Measurements from ENCODE around the gene EIPR1. TPM values are rescaled to one million over a fixed set of nuclear protein-coding genes. Genes with fewer than 3 reads are reported as not detected.

EIPR1 gene
- total RNA-seq, 1 donor from 2014 or later, result 10.9 TPM

DNA sequence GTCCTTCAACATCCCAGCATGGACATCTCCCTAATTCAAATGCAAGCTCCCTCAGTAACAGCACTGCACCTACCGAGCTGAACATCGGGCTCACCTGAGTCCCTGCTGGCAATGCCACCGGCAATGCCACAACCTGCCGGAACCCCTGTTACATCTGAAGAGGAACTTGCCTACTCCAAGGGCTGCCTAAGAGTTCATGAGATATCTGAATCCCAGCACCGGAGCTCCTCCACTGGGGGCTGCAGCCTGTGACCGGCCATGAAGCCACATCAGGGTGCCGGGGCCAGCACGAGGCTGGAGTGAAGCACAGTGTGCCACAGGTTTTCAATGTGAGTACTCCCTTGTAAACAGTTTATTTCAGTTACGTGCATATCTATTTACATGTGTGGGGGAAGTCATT, 152.9 kb downstream of the EIPR1 start:
- DNase-seq (ENCODE audit: low spot score), result peak; percentile 16

GRCh38 chr2:3223080-3223923, 154.3 kb downstream of the EIPR1 start:
- ATAC-seq (no peak), DNase-seq (ENCODE audit: low spot score) (peak; percentile 27)

More for the DNA sequence above, 152.9 kb downstream of the EIPR1 start:
- no peak for ATAC-seq

DNA sequence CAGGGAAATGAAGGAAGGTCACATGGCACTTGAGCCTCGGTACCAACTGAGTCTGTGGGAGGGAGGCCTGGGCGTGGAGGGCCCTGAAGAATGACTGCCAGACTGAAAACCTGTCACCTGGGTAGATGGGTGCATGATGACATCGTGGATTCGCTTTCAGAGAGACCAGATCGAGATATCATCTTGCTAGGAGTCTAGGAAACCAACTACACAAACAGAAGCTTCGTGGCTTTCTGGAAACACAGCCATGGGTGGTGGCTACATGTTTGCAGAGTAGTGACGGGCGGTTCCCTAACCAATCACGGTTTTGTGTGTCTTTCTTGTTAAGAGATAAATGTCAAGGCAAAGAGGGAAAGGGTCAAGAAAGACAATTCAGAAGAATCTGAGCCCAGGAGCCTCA, 155.0 kb downstream of the EIPR1 start:
- DNase-seq (ENCODE audit: low spot score) (peak; percentile 7), ATAC-seq (no peak)

- no peak for ATAC-seq
- DNase-seq (ENCODE audit: low spot score), result peak; percentile 15
Measured at GRCh38 chr2:3219536-3219935, 158.1 kb downstream of the EIPR1 start.

DNA sequence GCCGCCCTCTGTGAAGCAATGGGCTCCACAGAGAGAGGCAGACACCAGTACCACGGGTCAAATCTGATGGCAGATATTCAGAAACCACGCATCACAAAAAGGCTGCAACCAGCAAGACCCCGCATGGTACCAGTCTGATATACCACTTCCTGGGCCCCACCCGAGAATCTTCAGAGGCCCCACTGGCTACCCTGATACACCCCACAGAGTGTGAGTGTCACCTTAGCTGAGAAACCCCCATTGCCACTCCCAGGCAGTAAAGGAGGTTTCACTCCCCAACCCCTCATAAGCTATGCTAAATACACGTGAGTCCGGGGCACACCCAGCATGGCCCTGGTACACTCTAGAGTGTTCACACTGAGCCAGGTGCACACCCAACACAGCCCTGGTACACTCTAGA, 160.0 kb downstream of the EIPR1 start:
- no peak for DNase-seq (ENCODE audit: low spot score)
- no peak for ATAC-seq

GRCh38 chr2:3216841-3217495, 160.7 kb downstream of the EIPR1 start:
- ATAC-seq, result no peak
- no peak for DNase-seq (ENCODE audit: low spot score)

DNA sequence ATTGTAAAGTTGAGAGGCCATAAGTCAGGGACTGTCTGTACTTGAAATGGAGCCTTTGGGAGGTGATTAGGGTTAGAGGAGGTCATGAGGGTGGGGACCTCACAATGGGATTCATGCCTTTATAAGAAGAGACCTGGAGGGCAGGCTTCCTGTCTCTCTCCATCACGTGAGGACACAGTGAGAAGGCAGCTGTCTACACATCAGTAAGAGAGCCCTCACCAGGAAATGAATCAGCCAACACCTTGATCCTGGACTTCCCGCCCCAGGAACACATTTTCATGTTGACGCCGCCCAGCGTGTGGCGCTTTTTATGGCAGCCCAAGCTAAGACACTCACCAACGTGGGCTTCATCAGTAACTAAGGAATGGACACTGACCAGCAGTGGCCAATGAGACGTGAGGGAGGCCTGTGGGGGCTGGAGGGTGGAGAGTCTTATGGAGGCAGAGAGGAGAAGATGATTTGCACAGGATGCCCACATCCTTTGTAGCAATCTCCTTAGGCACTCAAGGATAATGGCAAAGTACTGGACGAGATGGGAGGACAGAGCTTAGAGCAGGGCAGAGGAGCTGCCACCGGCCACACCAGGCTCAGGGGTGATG, 162.7 kb downstream of the EIPR1 start:
- DNase-seq (ENCODE audit: low spot score) (peak; percentile 21), ATAC-seq (no peak)

DNA sequence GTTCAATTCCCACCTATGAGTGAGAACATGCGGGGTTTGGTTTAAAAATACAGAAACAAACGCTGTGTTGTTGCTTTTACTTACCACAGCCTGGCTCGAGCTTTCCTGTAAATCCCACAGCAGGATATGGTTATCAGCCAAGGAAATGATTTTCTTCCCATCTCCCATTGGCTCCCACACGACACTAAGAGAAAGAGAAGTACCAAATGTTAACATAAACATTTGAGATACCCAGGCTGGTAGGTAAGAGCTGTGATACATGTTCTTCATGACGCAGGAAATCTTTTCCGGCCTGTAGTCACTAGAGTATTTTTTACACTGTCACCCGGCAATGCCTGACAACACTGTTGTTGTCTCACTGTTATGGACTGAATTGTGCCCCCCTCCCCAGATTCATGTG, 163.6 kb downstream of the EIPR1 start:
- DNase-seq (ENCODE audit: low spot score) (no peak), ATAC-seq (no peak)

GRCh38 chr2:3212984-3213383, 164.6 kb downstream of the EIPR1 start:
- ATAC-seq, result no peak
- no peak for DNase-seq (ENCODE audit: low spot score)

DNA sequence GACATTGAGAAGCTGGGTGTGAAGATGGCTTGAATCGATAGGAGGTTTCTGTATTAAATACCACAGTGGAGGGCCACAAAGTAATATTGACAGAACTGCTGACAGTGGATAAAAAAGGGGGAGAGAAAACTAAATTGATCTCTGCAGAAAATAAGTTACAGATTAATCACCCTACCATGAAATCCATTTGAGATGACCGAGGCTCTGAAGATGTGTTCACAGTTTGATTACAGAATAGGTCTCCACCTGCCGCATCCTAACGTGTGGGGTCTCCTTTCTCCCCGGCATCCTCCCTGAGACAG, 165.6 kb downstream of the EIPR1 start:
- no peak for ATAC-seq
- no peak for DNase-seq (ENCODE audit: low spot score)

DNA sequence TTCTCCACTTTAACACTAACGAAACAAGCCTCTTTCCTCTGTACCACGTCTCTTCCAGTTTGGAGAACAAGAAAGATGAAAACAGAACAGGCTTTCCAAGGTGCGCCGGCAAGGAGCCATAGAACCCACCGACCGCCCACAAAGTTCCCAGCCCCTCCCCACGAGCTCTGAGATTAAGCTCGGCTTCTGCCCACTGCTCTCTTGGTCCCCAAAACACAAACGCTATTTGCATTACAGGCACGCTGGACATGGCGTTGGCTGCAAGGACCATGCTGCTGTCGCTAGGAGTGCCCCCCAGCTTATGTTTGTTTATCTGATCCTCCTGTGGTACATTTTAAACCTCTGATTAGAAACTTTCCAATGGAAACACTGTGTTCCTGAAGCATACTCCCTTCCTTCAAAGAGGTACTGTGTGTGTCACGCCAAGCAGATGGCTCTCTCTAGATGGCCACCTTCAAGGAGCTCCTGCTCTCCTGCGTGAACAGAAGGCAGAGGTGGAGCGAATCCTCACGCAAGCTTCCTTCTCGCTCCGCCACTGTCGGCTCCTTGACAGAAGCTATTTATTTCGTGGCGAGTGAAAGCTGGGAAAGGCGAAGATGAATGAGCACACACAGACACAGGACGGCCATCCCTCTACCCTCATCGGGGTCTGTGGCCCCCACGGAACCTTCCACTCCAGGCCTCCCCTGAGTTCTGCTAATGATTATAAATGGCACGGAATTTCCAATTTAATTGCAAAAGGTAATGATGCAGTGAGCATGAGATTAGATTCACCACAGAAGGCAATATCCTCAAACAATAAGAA, 166.2 kb downstream of the EIPR1 start:
- DNase-seq (ENCODE audit: low spot score) (peak; percentile 16), ATAC-seq (no peak)

GRCh38 chr2:3210257-3210656, 167.4 kb downstream of the EIPR1 start:
- DNase-seq (ENCODE audit: low spot score), result peak; percentile 30

DNA sequence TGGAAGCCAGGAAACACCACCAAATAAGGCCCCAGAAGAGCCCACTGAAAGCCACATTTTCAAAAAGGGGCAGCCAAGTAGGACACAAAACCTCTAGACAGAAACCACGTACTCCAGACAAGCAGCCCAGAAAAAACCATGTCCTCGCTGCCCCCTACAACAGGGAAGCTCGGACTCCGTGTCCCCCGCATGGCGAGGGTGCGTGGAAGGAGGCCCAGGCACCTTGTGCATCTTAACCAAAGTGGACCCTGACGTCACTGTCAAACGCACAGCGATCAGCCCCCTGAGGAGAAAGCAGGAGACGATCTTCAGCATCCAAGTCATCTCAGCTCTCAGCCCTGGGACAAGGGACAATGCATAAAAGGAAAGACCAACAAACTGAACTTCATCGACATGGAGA, 168.4 kb downstream of the EIPR1 start:
- ATAC-seq, result no peak
- peak; percentile 32 for DNase-seq (ENCODE audit: low spot score)

More at GRCh38 chr2:3210257-3210656, 167.4 kb downstream of the EIPR1 start:
- no peak for ATAC-seq

DNA sequence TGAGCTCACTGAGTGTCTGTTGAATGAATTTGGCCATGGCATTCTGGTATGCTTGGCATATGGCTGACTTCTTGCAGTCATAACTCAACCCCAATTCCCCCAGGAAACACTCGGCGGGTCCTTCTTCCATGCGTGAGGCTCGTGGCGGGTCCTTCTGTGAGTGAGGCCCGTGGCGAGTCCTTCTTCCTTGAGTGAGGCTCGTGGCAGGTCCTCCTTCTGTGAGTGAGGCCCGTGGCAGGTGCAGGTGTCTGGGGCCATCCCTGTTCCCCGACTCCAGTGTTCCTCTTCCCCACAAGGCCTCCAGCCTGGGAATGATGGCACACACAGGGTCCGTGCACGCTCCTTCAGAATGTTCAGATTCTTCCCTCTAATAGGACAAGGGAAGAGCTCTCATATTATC, 169.0 kb downstream of the EIPR1 start:
- DNase-seq (ENCODE audit: low spot score) (peak; percentile 34), ATAC-seq (no peak)

DNA sequence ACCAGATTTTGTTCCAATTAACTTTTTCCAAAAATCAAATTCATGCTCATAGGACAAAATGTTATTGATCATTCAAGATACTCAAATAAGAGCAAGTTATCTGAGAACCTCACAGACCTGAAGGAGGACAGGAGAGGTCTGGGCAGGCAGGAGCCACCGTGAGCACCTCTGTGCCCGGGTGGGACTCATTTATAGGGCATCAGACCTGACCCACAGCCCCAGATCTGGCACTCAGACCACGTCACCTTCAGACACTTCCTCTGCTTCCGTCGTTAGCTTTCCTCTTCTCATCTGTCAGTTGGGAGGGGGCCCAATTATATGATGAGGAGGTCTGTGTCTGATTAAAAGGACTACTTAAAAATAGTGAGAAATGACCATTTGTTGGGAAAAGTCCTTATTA, 169.4 kb downstream of the EIPR1 start:
- ATAC-seq (no peak), DNase-seq (ENCODE audit: low spot score) (peak; percentile 35)

- ATAC-seq (no peak), DNase-seq (ENCODE audit: low spot score) (peak; percentile 39)
Measured at GRCh38 chr2:3207091-3207491, 170.5 kb downstream of the EIPR1 start.

DNA sequence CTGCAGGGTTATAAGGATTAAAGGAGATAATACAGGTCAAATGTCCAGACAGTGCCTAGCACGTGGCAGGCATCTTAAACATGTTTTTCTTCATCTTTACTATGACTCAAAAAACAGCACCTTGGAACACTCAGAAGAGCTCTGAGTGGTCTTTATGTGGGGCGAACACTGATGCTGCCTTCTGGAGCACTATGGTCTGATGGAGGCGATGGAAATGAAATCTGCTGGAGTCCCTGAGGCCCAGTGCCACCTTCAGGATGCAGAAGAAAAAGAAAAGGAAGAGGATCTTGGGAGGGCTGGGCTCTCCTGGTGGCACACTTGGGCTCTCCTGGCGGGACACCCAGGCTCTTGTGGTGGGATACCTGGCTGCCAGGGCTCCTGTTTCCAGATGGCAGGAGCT, 171.8 kb downstream of the EIPR1 start:
- ATAC-seq (no peak), DNase-seq (ENCODE audit: low spot score) (no peak)

- ATAC-seq (no peak), DNase-seq (ENCODE audit: low spot score) (no peak)
Measured at GRCh38 chr2:3204031-3204821, 173.4 kb downstream of the EIPR1 start.

GRCh38 chr2:3203497-3204019, 174.1 kb downstream of the EIPR1 start:
- no peak for ATAC-seq
- no peak for DNase-seq (ENCODE audit: low spot score)

GRCh38 chr2:3202926-3203325, 174.7 kb downstream of the EIPR1 start:
- no peak for DNase-seq (ENCODE audit: low spot score)
- ATAC-seq, result no peak

Measured in left lobe of liver (tissue), 2 donors.